ENCODE measurements around the gene ROBO2.

ROBO2 gene

DNA sequence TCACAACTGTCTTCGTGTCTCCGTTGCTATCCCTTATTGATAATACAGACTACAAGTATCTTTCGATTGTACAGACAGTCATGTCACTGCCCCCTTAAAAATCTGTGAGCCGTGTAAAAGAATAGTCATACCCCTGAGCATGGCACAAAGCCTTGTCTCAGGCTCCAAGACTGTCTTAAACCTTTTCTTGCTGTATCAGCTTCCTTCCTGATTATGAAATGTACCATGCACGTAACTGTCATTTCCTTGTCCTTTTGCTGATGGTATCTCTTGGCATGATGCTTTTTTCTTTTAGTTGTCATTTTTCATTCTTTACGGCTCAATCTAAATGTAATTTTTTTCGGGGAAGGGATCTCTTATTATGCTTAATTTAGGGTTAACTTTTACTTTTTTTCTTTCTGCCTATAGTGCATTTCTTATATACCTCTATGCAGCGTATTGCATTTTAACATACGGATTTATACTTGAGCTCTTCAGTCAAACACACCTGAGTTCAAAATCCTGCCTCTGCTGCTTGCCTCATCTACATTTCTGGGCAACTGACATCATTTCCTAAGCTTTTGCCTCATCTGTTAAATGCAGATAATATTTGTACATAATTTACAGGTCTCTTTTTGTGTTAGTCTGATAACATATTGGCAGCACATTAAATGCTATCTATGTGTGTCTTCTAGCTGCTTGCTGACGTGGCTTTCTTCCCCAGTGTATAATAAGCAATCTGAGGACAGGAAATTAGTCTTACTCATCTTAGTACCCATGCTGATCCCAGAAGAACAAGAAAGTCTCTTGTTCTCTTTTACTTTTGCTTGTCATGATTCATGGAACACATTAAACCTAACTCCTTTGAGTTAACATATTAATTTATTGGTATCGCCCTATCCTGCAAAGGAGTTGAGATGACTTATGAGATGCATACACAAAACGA lies 57.3 kb downstream of the ROBO2 start:
- in situ Hi-C loops (cut with MboI; ENCODE audit: low sequenced_read_pairs), result no loop called here

GRCh38 chr3:77102951-77103769 lies 63.3 kb downstream of the ROBO2 start:
- in situ Hi-C loops (cut with MboI; ENCODE audit: low sequenced_read_pairs), result no loop called here

- in situ Hi-C loops (cut with MboI; ENCODE audit: low sequenced_read_pairs), result no loop called here
These were observed 82.8 kb downstream of the ROBO2 start for GRCh38 chr3:77122652-77123051.

- in situ Hi-C loops (cut with MboI; ENCODE audit: low sequenced_read_pairs), result no loop called here
These were observed 86.1 kb downstream of the ROBO2 start for GRCh38 chr3:77125966-77126365.

DNA sequence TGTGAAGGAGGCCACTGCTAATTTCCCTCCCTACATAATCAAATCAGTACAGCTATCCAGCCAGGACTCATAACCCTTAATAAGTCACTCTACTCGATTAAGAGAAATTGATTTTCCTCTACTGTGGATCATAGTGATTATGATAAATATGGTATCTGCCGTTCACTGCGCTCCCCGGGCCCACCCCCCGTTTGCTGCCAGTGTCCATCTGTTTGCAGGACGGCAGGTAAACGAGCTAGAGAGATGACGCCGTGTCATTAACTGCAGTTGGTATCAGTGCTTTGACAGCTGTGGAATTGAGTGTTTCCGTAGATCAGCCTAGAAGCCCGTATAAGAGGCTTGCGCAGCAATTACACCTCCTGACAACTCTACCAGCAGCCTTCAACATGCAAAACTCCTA lies 94.9 kb downstream of the ROBO2 start:
- in situ Hi-C loops (cut with MboI; ENCODE audit: low sequenced_read_pairs), result no loop called here

DNA sequence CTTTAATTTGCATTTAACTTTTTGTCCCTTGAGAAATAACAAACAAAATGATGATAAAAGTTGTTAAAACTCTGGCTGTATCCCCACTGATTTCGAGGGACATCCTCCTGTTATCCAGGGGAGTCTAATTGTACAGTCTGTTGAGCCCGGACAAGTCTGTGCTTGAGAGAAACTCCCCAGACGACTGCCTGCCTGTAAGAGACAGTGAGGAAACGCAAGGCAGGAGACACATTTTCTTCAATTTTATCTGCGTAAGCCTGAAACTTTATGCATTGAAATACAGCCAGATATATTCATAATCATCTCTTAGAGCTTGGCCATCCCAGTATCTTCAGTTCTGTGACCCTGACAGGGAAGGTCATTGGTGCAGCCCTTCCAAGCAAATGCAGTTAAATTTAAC lies 97.7 kb downstream of the ROBO2 start:
- in situ Hi-C loops (cut with MboI; ENCODE audit: low sequenced_read_pairs), result no loop called here

- in situ Hi-C loops (cut with MboI; ENCODE audit: low sequenced_read_pairs), result no loop called here
These were observed 99.7 kb downstream of the ROBO2 start for GRCh38 chr3:77139624-77140023.

DNA sequence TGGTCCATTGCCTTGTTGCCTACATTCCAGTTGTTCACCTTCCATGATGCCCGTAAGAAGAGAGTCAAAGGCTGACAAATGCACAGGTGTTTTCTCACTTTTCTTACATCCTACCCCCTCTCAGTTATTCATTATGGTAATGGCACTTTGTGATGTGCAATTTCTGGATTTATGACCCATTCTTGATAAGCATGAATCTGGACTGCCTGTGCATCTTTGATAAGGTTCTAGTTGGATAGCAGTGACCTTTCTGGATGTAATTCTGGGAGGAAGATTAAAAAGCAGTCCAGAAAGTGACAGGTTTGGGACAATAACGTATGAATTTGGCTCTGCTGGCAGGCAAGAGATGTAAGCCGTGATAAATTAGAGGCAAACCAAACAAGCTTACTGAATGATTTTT lies 101.5 kb downstream of the ROBO2 start:
- in situ Hi-C loops (cut with MboI; ENCODE audit: low sequenced_read_pairs), result no loop called here

- in situ Hi-C loops (cut with MboI; ENCODE audit: low sequenced_read_pairs), result no loop called here
These were observed 102.7 kb downstream of the ROBO2 start for GRCh38 chr3:77142578-77142977.

DNA sequence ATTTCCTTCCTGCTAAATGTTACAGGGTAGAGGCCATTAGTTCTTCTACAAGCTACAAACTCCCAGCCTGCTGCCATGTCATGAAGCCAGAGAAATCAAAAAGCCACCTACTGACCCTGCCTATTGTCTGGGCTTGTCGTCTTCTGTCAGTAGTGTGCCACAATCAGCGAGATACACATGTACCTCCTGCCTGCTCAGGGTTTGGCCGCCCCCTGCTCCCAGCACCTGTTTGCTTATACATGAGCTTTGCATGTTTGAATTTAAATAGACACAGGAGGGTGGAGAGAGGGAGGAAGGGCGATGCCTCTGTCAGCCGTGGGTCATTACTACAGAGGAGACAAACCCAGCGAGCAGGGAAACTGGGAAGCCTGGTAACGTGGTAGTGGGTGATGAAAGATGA lies 106.1 kb downstream of the ROBO2 start:
- in situ Hi-C loops (cut with MboI; ENCODE audit: low sequenced_read_pairs), result no loop called here

GRCh38 chr3:77147836-77148578 lies 108.1 kb downstream of the ROBO2 start:
- in situ Hi-C loops (cut with MboI; ENCODE audit: low sequenced_read_pairs), result no loop called here

DNA sequence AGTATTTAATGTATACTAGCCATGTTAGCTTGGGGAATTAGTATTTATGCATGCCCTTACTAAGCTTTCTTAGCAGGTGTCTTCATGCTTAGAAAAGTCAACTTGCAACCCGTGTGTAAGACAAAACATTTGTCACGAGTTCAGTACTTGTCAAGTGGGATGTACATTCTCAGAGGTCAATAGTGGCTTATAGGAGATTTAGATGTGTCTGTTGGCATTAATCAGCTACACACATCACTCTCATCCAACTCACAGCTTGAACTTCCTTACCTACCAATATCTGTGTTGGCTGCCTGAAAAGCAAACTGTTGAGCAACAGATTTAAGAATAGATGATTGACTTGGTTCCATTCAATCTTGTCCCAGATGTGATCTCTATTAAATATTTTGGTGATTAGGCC lies 109.5 kb downstream of the ROBO2 start:
- in situ Hi-C loops (cut with MboI; ENCODE audit: low sequenced_read_pairs), result no loop called here

GRCh38 chr3:77150028-77150427 lies 110.1 kb downstream of the ROBO2 start:
- in situ Hi-C loops (cut with MboI; ENCODE audit: low sequenced_read_pairs), result no loop called here

DNA sequence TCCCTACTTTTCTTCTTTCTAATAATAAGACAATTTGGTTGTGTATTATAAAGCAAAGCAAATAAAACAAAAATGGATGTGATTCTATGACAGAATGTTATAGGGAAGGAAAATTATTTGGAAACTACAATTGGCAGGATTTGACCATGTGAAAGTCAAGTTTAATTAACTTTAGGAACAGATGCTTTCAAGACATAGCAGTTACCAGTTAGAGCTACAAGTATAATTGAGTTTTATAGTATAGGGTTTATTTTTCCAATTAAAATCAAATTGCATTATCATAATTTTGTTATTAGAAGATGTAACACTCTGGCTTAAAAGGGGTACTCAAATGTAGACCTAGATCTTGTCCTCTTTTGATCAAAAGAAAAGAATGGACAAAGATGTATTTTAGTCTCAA lies 110.9 kb downstream of the ROBO2 start:
- in situ Hi-C loops (cut with MboI; ENCODE audit: low sequenced_read_pairs), result no loop called here

- in situ Hi-C loops (cut with MboI; ENCODE audit: low sequenced_read_pairs), result no loop called here
These were observed 119.1 kb downstream of the ROBO2 start for GRCh38 chr3:77158730-77159581.

DNA sequence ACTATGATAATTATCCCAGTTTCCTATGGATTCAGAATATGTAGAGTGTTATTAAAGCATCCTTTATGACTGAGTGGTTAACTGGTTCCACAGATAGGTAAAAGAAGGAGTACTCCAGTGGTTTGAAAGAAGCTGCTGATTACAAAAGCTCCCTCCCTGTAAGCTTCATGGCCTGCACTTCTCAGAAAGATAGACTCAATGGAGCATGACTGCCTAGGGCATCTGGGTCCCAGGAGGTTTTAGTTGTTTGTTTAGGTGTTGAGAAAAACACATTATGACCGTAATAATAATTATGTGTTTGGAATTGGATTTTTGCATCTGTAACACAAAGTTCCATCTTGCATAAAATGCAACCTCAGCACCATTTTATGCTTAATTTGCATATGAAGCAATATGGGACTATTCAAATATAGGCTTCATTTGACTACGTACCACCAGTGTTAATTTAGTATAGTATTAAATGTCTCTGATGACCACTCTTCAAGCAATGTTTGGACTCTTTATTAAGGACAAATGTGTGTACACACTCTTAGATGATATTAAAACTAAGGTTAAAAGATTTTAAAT lies 121.1 kb downstream of the ROBO2 start:
- in situ Hi-C loops (cut with MboI; ENCODE audit: low sequenced_read_pairs), result no loop called here

DNA sequence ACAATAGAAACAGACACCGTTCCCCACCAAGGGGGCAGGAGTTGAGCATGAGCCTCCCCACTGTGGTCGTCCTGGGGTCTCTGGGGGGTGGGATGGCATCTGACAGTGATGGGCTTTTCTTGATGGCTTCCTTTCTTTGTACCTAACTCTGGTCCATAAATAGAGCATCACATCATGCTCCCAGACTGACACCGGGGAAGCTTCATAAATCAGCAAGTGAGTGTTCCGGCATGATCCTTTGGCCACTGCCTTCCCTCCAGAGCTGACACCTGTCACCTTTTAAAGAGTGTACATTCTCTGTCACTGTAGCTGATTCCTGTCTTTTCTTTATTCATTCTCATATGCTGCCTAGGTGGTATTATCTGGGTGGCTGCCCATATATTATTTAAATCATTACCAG lies 129.9 kb downstream of the ROBO2 start:
- in situ Hi-C loops (cut with MboI; ENCODE audit: low sequenced_read_pairs), result no loop called here

DNA sequence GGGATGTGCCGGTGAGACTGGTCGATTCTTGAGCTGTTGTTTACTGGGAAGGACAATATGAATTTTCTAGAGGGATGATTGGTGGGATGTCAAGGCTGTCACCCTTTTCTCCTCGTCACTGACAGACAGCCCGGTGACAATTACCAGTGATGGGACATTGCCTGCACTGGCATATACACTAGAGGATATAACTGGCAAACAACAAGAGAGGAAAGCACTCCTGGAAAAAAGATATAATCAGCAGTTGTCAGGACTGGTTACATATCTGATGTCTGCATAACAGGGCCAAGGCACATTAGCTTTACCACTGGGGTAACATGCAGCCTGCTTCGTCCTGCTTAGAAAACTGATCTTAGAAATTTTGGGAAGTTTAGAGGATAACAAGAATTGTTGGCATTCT lies 131.1 kb downstream of the ROBO2 start:
- in situ Hi-C loops (cut with MboI; ENCODE audit: low sequenced_read_pairs), result no loop called here

GRCh38 chr3:77179762-77180161 lies 139.9 kb downstream of the ROBO2 start:
- in situ Hi-C loops (cut with MboI; ENCODE audit: low sequenced_read_pairs), result no loop called here

DNA sequence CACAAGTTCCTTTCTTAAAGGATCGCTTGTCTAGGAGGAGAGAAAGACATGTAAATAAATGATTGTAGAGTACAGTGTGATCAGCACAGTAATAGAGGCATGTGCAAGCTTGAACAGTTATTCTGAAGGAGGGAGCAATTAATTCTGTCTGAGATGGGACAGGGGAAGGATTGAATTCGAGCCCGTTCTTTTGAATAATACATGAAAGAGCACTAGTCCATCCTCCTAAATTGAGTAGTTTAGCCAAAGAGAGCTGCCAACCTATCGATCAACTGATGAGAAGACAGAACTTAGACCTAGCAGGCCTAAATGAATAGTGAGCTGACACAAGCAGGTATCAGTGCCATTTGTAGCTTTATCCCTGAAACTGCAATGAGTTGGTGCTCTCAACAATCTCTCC lies 142.4 kb downstream of the ROBO2 start:
- in situ Hi-C loops (cut with MboI; ENCODE audit: low sequenced_read_pairs), result no loop called here

Data from HL-60/S4 treated with retinoic acid at 250 ng/mL for 4 days and 3 days (cell line).